Large intestine (tissue), 3 donors: ENCODE measurements around the gene NTRK3. TPM values are rescaled to one million over a fixed set of nuclear protein-coding genes. Genes with fewer than 3 reads are reported as not detected.
"Not testable (repeated sequence)": the region's sequence is repeated elsewhere in the genome, so short reads cannot be mapped to it uniquely, and the experiment has no call there.

Source experiments
- DNase-seq, 2 donors: peaks; one replicate each; pipeline versions ENCODE4 v3.0.0 to v3.0.0-alpha.2; 2013
- H3K27ac ChIP-seq: one replicate; pipeline ENCODE4 v1.5.1; 2013; ENCODE audit warnings: low read length
- H3K27me3 ChIP-seq: 2 replicates; pipeline ENCODE4 v1.6.1; 2013; ENCODE audit warnings: low read length; ENCODE audit not compliant: control insufficient read depth, insufficient read depth
- H3K36me3 ChIP-seq: 2 replicates; pipeline ENCODE4 v1.6.1; 2013; ENCODE audit warnings: low read length; ENCODE audit not compliant: control insufficient read depth, insufficient read depth
- H3K4me1 ChIP-seq: one replicate; pipeline ENCODE4 v1.6.1; 2013; ENCODE audit warnings: low read length; ENCODE audit not compliant: control insufficient read depth, insufficient read depth
- H3K4me3 ChIP-seq: one replicate; pipeline ENCODE4 v1.5.1; 2013; ENCODE audit warnings: low read length
- H3K9me3 ChIP-seq: one replicate; pipeline ENCODE4 v1.6.1; 2013; ENCODE audit warnings: mild to moderate bottlenecking, low read depth, low read length, moderate library complexity; ENCODE audit not compliant: control insufficient read depth
- WGBS: methylation state at CpG from one replicate; pipeline ENCODE4 v1.1.5; 2013; ENCODE audit warnings: low lambda C conversion rate; ENCODE audit not compliant: insufficient coverage; 5-methylcytosine and 5-hydroxymethylcytosine counted together
- polyA plus RNA-seq: library from polyadenylated mRNA; unstranded; fragments of 120-200 nt; gene quantifications from one replicate; pipeline ENCODE4 v1.2.1, GENCODE V29; 2013

The NTRK3 gene
- polyA plus RNA-seq, 1 donor: 3.1 TPM

GRCh38 chr15:87850916-87851315 is 405.6 kb downstream of the NTRK3 start:
- no peaks in the 10 kb centered on the region for H3K27me3 ChIP-seq
- no peak overlapping the region for H3K4me3 ChIP-seq
- H3K36me3 ChIP-seq: no peaks in the 10 kb centered on the region
- no CpG with 5 or more reads among the region's 4 CpGs for whole genome bisulfite sequencing
- DNase-seq: no peak
- H3K4me1 ChIP-seq: no peaks in the 10 kb centered on the region
- no peaks in the 10 kb centered on the region for H3K9me3 ChIP-seq
- no peak overlapping the region for H3K27ac ChIP-seq

- no peaks in the 10 kb centered on the region for H3K27me3 ChIP-seq
- no peak for DNase-seq
- no peak overlapping the region for H3K4me3 ChIP-seq
- no peak overlapping the region for H3K27ac ChIP-seq
- H3K4me1 ChIP-seq: no peaks in the 10 kb centered on the region
- H3K9me3 ChIP-seq: no peaks in the 10 kb centered on the region
- 86% methylated on average over 1 of the region's 2 CpGs for whole genome bisulfite sequencing
- H3K36me3 ChIP-seq: no peaks in the 10 kb centered on the region
Measured at GRCh38 chr15:87849181-87849580, 407.4 kb downstream of the NTRK3 start.

DNA sequence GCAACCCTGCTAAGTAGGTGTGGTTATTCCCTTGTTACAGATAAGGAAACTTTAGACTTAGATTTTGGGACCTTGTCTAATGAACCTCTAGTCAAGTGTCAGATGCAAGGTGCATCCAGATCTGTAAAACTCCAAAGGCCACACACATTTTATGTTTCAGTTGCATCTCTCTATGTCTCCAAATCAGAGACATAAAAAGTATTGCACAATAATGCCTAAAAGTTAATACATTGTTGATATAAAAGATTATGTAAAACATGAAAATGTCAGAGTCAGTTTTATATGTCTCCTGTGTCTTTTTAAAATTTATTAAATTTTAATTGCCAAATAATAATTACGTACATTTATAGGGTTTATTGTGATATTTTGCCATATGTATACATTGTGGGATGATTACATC is 408.5 kb downstream of the NTRK3 start:
- WGBS: 78% methylated on average over 1 of the region's 1 CpG
- H3K4me3 ChIP-seq: no peak overlapping the region
- H3K4me1 ChIP-seq: no peaks in the 10 kb centered on the region
- no peak overlapping the region for H3K27ac ChIP-seq
- H3K36me3 ChIP-seq: no peaks in the 10 kb centered on the region
- no peaks in the 10 kb centered on the region for H3K27me3 ChIP-seq
- no peaks in the 10 kb centered on the region for H3K9me3 ChIP-seq
- no peak for DNase-seq

DNA sequence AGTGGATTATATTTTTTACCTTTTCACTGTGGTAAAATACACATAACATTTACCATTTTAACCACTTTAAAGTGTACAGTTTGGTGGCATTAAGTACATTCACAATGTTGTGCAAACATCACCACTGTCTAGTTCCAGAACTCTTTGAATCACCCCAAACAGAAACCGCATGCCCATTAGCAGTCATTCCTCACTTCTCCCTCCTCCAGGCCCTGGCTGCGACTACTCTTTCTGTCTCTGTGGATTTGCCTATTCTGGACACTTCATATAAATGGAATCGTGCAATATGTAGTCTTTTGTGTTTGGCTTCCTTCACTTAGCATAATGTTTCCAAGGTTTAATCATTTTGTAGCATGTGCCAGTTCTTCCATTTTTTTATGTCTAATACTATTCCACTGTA is 409.8 kb downstream of the NTRK3 start:
- no peak for DNase-seq
- no peak overlapping the region for H3K27ac ChIP-seq
- H3K27me3 ChIP-seq: no peaks in the 10 kb centered on the region
- 78% methylated on average over 2 of the region's 3 CpGs for WGBS
- H3K36me3 ChIP-seq: no peaks in the 10 kb centered on the region
- H3K4me3 ChIP-seq: no peak overlapping the region
- no peaks in the 10 kb centered on the region for H3K4me1 ChIP-seq
- H3K9me3 ChIP-seq: no peaks in the 10 kb centered on the region

DNA sequence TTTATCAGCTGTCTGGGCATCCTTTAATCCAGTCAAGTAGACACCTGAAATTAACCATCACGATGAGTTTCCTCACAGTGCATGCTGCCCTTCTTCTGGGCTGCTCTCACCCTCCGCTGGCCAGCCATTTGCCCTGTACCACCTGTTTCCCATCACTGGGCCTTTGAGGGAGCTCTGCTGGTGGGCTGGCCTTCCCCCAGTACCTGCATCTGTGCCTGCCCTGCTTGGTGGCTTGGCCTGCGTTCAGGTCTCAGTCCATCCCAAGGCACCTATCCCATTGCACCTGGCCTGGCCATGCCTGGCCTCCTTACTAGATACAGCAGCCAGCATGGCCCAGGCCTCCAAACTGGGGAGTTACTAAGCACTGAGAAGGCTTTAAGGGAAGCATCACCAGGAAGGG is 413.2 kb downstream of the NTRK3 start:
- no peak for DNase-seq
- Histone ChIP-seq H3K4me3 (no peak overlapping the region), H3K4me1 (no peaks in the 10 kb centered on the region), H3K27me3 (no peaks in the 10 kb centered on the region), H3K9me3 (no peaks in the 10 kb centered on the region), H3K36me3 (no peaks in the 10 kb centered on the region), H3K27ac (no peak overlapping the region)
- WGBS: no CpG with 5 or more reads among the region's 3 CpGs

GRCh38 chr15:87841426-87841998 is 415.0 kb downstream of the NTRK3 start:
- no peak for DNase-seq
- Histone ChIP-seq H3K36me3 (no peaks in the 10 kb centered on the region), H3K9me3 (no peaks in the 10 kb centered on the region), H3K4me3 (no peak overlapping the region), H3K4me1 (no peaks in the 10 kb centered on the region), H3K27ac (no peak overlapping the region), H3K27me3 (no peaks in the 10 kb centered on the region)
- no CpG with 5 or more reads among the region's 1 CpG for WGBS

DNA sequence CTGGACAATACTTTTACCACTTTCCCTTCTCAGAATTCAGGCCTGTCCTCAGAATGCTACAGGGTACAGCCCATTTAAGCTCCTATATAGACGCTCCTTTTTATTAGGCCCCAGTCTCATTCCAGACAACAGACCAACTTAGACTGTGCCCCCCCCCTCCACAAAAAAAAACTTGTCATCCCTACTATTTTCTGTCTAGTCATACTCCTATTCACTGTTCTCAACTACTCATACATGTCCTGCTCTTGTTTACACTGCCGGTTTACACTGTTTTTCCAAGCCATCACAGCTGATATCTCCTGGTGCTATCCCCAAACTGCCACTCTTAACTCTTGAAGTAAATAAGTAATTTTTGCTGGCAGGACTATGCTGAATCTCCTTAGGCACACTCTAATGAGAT is 420.7 kb downstream of the NTRK3 start:
- not testable (repeated sequence) for H3K27me3 ChIP-seq, H3K4me3 ChIP-seq, H3K27ac ChIP-seq, H3K4me1 ChIP-seq, DNase-seq, H3K9me3 ChIP-seq, H3K36me3 ChIP-seq
- no CpG with 5 or more reads among the region's 2 CpGs for WGBS

- H3K9me3 ChIP-seq, H3K36me3 ChIP-seq, H3K4me1 ChIP-seq, H3K27me3 ChIP-seq, DNase-seq, H3K4me3 ChIP-seq, H3K27ac ChIP-seq: not testable (repeated sequence)
- no CpG with 5 or more reads among the region's 5 CpGs for WGBS
Measured at GRCh38 chr15:87833333-87833732, 423.2 kb downstream of the NTRK3 start.

GRCh38 chr15:87829332-87830050 is 427.0 kb downstream of the NTRK3 start:
- Histone ChIP-seq H3K27ac (no peak overlapping the region), H3K9me3 (no peaks in the 10 kb centered on the region)

DNA sequence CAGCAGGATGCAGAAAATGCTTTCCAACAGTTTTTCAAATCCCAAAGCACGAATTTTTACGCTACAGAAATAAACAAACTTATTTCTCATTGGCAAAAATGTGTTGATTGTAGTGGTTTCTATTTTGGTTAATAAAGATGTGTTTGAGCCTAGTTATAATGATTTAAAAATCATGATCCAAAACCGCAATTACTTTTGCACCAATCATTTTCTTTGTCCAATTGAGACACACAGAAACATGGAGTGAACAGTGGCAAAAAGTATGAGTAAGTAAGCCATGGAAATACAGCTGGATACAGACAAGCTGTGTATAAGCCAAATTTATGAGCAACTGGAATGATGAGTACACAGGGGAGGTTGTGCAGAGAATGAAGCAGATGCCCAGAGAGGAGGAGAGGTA is 427.9 kb downstream of the NTRK3 start:
- WGBS: 85% methylated on average over 3 of the region's 3 CpGs
- Histone ChIP-seq H3K4me1 (no peaks in the 10 kb centered on the region), H3K4me3 (no peak overlapping the region), H3K36me3 (no peaks in the 10 kb centered on the region), H3K27ac (no peak overlapping the region), H3K27me3 (no peaks in the 10 kb centered on the region), H3K9me3 (no peaks in the 10 kb centered on the region)
- DNase-seq: no peak

More at GRCh38 chr15:87829332-87830050, 427.0 kb downstream of the NTRK3 start:
- no CpG with 5 or more reads among the region's 4 CpGs for WGBS
- DNase-seq: no peak
- H3K4me3 ChIP-seq: no peak overlapping the region
- H3K27me3 ChIP-seq: no peaks in the 10 kb centered on the region
- H3K36me3 ChIP-seq: no peaks in the 10 kb centered on the region
- H3K4me1 ChIP-seq: no peaks in the 10 kb centered on the region

DNA sequence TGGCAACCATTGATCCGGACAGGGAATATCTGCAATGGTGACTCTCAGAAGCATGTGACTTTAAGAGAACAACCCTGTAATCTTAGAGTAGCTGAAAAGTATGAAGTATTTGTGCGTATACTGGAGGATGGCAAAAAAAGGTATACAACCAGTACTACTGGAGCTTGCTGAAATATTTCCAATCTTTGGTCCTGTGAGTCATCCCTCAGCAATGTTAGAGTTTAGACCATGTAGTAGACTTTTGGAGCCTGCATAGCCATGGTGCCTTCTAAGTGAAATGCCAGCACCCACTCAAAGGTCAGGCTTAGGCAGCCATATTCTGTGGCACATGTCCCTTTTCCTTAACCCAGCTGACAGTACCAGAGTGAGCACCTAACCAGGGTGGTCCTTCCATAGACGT is 429.4 kb downstream of the NTRK3 start:
- 100% methylated on average over 1 of the region's 3 CpGs for WGBS
- no peak overlapping the region for H3K27ac ChIP-seq
- no peaks in the 10 kb centered on the region for H3K36me3 ChIP-seq

More for the DNA sequence above, 429.4 kb downstream of the NTRK3 start:
- no peak for DNase-seq
- H3K4me3 ChIP-seq: no peak overlapping the region
- H3K4me1 ChIP-seq: no peaks in the 10 kb centered on the region
- H3K9me3 ChIP-seq: no peaks in the 10 kb centered on the region
- no peaks in the 10 kb centered on the region for H3K27me3 ChIP-seq
